DOHH2 (cell line): ENCODE measurements around the gene DLGAP1.

Experiments
- CTCF ChIP-seq: fragments of 200-600 bp; sonication (generic); IDR thresholded peaks from one replicate; pipeline ENCODE4 v1.5.1; 2014; ENCODE audit warnings: antibody characterized with exemption, mild to moderate bottlenecking, low read depth, low read length; ENCODE audit not compliant: poor library complexity, severe bottlenecking
- EZH2phosphoT487 ChIP-seq: fragments of 200-600 bp; sonication (generic); IDR thresholded peaks from 2 replicates; pipeline ENCODE4 v1.6.1; 2017; ENCODE audit warnings: borderline replicate concordance, mild to moderate bottlenecking, antibody characterized with exemption, low read length, moderate library complexity, mixed read lengths

- TF ChIP-seq CTCF (no peak), EZH2phosphoT487 (no peak)
Measured at GRCh38 chr18:3616142-3616541, 839.0 kb downstream of the DLGAP1 start.
